HG02588 (cell line): ENCODE data around the gene PODN.

Experiments
- ATAC-seq: cut with Tn5 transposase; IDR thresholded peaks from one replicate; pipeline ENCODE4 v1.9.1; 2021; ENCODE audit warnings: mild to moderate bottlenecking, moderate library complexity; ENCODE audit not compliant: unreplicated experiment

PODN gene

GRCh38 chr1:53088616-53089300 lies 26.7 kb downstream of the PODN start:
- ATAC-seq, result no peak

- ATAC-seq, result no peak
These were observed 27.6 kb downstream of the PODN start for GRCh38 chr1:53089478-53090226.

DNA sequence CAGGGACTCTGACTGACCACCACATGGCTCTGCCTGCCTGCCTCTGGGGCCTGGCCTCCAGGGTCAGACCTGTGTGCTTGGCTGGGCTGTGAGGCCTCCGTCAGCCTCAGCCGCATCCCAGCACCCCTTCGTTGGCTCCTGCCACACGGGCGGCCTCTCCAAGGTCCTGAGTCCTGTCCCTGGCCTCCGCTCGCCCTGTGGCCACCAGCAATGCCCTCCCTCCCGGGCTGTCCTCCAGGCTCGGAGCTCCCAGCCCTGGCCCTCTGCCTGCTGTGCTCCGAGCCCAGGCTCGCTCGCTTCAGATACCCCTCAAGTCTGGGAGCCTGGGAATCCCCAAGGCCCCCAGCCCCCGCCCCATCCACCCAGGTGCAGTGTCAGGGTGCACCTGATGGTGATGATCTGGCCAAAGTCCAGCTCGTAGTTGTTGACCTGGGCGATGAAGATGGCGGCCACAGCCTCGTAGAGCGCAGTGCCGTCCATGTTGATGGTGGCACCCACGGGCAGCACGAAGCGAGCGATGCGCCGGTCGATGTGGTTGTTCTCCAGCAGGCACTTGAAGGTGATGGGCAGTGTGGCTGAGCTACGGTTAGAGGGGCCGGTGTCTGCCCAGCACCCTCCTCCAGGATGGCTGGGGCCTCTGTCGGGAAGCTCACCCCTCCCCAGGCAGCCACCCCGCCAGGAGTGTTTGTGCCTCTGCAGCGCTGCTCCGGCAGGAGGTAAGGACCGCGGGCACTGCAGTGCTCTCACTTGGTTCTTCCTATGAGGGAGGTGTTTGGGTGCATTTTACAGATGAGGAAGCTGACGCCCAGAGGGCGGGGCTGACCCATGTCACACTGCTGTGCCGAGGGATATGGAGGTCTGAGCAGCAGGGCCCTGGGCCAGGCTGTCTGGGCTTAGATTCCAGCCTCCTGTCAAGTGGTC lies 28.5 kb downstream of the PODN start:
- no peak for ATAC-seq

DNA sequence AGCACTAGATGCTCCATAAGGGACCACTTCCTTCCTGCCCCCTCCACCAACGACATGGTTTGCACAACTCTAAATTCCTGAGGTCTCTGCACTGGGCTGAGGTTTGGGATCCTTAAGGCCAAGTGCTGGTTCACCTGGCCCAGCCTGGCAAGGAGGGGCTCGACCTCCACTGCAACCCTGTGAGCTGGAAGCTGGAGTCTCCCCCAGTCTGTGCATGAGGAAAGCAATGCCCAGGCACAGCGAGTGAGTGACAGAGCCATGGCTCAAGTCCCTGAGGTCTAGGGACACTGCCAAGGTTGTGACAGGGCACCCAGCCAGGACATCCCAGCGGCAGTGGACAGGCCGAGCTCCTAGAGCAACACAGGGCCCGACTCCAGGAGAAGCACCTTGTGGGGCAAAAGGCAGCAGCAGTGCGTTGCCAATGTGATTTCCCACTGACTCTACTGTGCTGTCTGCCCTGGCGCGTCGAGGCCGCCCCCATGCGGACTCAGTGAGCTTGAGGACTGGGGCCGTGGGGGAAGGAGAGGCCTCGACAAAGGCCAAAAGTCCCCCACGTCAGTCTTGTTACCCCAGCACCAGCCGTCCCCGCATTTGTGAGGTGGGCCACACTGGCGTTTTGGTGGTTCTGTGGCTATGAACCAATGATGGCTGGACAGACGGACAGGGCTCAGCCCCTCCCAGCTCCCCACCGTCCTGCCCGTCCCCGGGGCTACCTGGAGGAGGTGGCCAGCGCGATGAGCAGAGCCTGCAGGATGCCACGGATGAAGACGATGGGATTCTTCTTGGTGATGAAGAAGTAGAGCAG lies 30.0 kb downstream of the PODN start:
- no peak for ATAC-seq

GRCh38 chr1:53092659-53093450 lies 30.8 kb downstream of the PODN start:
- ATAC-seq, result no peak

DNA sequence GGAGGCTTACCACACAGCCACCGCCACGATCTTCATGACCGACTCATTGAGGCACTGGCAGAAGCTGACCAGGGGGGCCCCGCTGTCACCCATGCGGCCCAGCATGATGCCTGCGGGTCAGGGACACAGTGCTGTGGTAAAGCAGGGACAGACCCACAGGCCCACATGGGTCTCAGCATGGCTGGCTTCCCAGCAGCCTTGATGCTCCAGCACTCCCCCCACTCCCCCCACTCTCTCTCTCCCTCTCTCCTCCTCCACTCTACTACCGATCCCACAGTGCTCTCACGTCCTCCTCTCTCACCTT lies 31.4 kb downstream of the PODN start:
- ATAC-seq, result no peak

GRCh38 chr1:53093778-53094532 lies 31.9 kb downstream of the PODN start:
- ATAC-seq, result no peak

DNA sequence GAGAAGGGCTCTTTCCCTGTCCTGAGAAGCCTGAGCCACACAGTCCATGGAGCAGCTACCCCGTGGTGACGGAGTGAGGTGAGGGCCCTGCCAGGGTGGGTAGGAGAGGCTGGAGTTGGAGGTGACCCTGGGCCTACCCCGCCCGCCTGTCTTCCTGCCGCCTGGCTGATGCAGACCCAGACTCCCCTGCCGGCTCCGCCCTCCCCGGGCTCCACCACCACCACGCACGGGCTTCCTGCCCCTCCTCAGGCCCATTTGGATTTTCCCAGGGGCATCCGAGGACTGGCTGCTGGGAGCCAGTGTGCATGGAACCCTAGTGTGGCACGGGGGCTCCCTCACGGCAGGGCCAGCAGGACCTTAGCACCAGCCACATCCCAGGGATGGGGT lies 32.5 kb downstream of the PODN start:
- no peak for ATAC-seq

- no peak for ATAC-seq
These were observed 42.4 kb downstream of the PODN start for GRCh38 chr1:53104289-53104913.

- no peak for ATAC-seq
These were observed 45.1 kb downstream of the PODN start for GRCh38 chr1:53107090-53107489.

- ATAC-seq, result no peak
These were observed 45.7 kb downstream of the PODN start for GRCh38 chr1:53107570-53108322.

DNA sequence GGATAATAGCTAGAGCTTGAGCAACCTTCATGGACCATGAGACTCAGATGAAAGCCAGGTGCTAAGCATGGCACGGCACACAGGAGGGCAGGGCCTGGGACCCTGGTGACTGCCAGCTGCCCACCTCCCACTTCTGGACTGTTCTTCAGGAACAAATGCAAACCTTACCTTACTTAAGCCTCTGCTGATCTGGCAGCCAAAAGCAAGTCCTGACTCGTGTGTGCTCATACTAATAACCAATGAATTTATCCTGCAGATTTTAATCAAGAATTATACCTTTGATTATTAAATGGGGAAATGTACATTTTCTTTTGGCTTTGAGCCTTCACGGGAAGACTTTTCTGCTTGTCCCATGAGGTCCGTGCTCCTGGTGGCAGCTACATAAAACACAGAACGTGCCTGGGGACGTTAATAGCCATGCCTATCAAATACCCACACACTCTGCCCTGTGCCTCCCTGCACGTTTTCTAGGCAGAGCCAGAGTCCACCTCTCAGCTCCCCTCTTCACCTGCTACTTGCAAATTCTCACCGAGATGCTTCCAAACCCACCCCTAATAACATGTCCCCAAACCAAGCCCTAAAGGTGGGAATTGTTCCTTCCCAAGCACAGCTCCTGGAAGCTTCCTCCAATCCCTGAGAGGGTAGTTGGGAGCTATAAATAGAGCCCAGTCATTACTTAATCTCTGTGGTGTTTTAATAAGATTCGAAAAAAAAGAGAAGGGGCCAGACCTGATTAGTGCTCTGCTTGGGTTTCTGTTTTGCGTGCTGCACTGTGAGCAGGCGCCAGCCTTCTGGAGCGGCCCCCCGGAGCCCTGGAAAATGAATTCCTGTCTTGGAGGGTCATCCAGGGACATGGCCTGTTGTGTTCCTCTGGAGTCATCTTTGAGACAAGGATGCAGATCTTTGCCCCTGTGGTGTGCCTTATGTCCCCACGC lies 46.9 kb downstream of the PODN start:
- ATAC-seq, result no peak

DNA sequence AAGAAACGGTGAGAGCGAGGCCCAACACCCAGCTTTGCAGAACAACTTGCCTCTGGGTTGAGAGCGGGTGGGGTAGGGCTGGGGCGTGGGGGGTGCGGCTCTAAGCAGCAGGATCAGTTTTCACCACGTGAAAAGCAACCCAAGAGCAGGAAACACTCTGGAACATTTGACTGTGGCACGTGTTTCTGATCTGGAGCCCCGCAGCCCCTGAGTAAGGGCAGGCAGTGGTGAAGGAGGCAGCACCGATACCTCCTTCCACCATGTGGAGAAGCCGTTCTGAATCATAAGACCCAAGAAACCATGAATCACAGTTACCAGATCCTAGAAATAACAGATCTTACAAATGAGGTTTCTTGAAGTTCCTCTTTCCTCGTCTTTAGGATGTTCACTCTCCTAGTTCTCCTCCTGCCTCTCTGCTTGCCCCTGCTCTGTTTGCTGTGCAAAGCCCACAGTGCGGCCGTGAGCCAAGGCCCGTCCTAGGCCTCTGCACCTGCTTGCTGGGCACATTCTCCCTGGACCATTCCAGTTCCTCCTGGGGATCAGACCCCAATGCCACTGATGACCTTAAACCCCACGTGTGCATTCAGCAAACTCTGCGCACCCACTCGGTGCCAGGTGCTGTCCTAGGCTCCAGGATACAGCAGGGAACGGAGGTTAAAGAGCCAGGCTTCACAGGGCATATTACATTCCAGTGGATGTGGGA lies 48.5 kb downstream of the PODN start:
- no peak for ATAC-seq

GRCh38 chr1:53111073-53111556 lies 49.1 kb downstream of the PODN start:
- ATAC-seq, result no peak

- ATAC-seq, result no peak
These were observed 49.7 kb downstream of the PODN start for GRCh38 chr1:53111693-53112092.

- no peak for ATAC-seq
These were observed 50.3 kb downstream of the PODN start for GRCh38 chr1:53112271-53112774.
